GM18517 (cell line): ENCODE data around the gene DYNC1I1.

Experiments used
- ATAC-seq: cut with Tn5 transposase; IDR thresholded peaks from one replicate; pipeline ENCODE4 v1.9.1; 2021; ENCODE audit warnings: mild to moderate bottlenecking, moderate library complexity; ENCODE audit not compliant: unreplicated experiment

Gene DYNC1I1

GRCh38 chr7:95952851-95953250, 180.5 kb downstream of the DYNC1I1 start:
- no peak for ATAC-seq

GRCh38 chr7:95955748-95956147, 183.4 kb downstream of the DYNC1I1 start:
- no peak for ATAC-seq

GRCh38 chr7:95957510-95957909, 185.2 kb downstream of the DYNC1I1 start:
- ATAC-seq, result no peak

GRCh38 chr7:95960706-95961244, 188.4 kb downstream of the DYNC1I1 start:
- ATAC-seq, result no peak

- ATAC-seq, result no peak
These were observed 191.2 kb downstream of the DYNC1I1 start for GRCh38 chr7:95963446-95963990.

GRCh38 chr7:95971716-95972115, 199.4 kb downstream of the DYNC1I1 start:
- ATAC-seq, result no peak

GRCh38 chr7:95972523-95972922, 200.2 kb downstream of the DYNC1I1 start:
- no peak for ATAC-seq

- no peak for ATAC-seq
These were observed 201.8 kb downstream of the DYNC1I1 start for GRCh38 chr7:95974108-95974507.

GRCh38 chr7:95976369-95977060, 204.2 kb downstream of the DYNC1I1 start:
- ATAC-seq, result no peak

- no peak for ATAC-seq
These were observed 205.6 kb downstream of the DYNC1I1 start for GRCh38 chr7:95977994-95978393.

- ATAC-seq, result no peak
These were observed 207.8 kb downstream of the DYNC1I1 start for GRCh38 chr7:95980167-95980566.

- no peak for ATAC-seq
These were observed 208.4 kb downstream of the DYNC1I1 start for GRCh38 chr7:95980706-95981105.

- ATAC-seq, result no peak
These were observed 213.9 kb downstream of the DYNC1I1 start for GRCh38 chr7:95986178-95986764.

- no peak for ATAC-seq
These were observed 216.9 kb downstream of the DYNC1I1 start for GRCh38 chr7:95989301-95989700.

GRCh38 chr7:95993380-95993779, 221.0 kb downstream of the DYNC1I1 start:
- ATAC-seq, result no peak

GRCh38 chr7:95996174-95996573, 223.8 kb downstream of the DYNC1I1 start:
- no peak for ATAC-seq

GRCh38 chr7:95996886-95997285, 224.5 kb downstream of the DYNC1I1 start:
- no peak for ATAC-seq

- ATAC-seq, result no peak
These were observed 225.3 kb downstream of the DYNC1I1 start for GRCh38 chr7:95997632-95998031.

- no peak for ATAC-seq
These were observed 227.1 kb downstream of the DYNC1I1 start for GRCh38 chr7:95999481-95999880.

- no peak for ATAC-seq
These were observed 232.2 kb downstream of the DYNC1I1 start for GRCh38 chr7:96004578-96004977.

GRCh38 chr7:96005271-96005670, 232.9 kb downstream of the DYNC1I1 start:
- ATAC-seq, result no peak

GRCh38 chr7:96009148-96009547, 236.8 kb downstream of the DYNC1I1 start:
- ATAC-seq, result no peak
